ENCODE measurements around the gene CENPN. TPM values are rescaled to one million over a fixed set of nuclear protein-coding genes. Genes with fewer than 3 reads are reported as not detected.

CENPN gene
- total RNA-seq, 2 experiments from 2014 or later = 51.7 to 54.8 TPM

- Mint-ChIP-seq H3K4me1 (ENCODE audit: low read depth) (peaks cover 6% of the 10 kb centered on the region), H3K4me3 (no peak overlapping the region), H3K27me3 (no peaks in the 10 kb centered on the region), H3K27ac (no peak overlapping the region), H3K36me3 (ENCODE audit: low read depth) (no peaks in the 10 kb centered on the region), H3K9me3 (no peaks in the 10 kb centered on the region)
- ATAC-seq (no peak), DNase-seq (no peak)
- TF ChIP-seq CTCF (IDR thresholded peaks at IDR 0.05) = no peak
- intact Hi-C loops (cut with micrococcal nuclease) = no loop called here
- ChIA-PET CTCF (interaction anchor here (0.9 kb wide), 1 partner anchor 25 kb away, joined by 3 read pairs; the partner anchor contains the start of gene ATMIN), POLR2A (no interaction called here)
Observed at GRCh38 chr16:81060576-81061306, 53.7 kb downstream of the CENPN start.

- CTCF ChIA-PET = interaction anchor here (0.9 kb wide), 1 partner anchor 25 kb away, joined by 3 read pairs; the partner anchor contains the start of gene ATMIN
- ATAC-seq = no peak
- H3K27ac Mint-ChIP-seq = no peak overlapping the region
- intact Hi-C loops (cut with micrococcal nuclease) = no loop called here
- H3K36me3 Mint-ChIP-seq (ENCODE audit: low read depth) = no peaks in the 10 kb centered on the region
- DNase-seq = no peak
- H3K4me3 Mint-ChIP-seq = no peak overlapping the region
- no peaks in the 10 kb centered on the region for H3K9me3 Mint-ChIP-seq
- no peak for TF ChIP-seq CTCF (IDR thresholded peaks at IDR 0.05)
- H3K4me1 Mint-ChIP-seq (ENCODE audit: low read depth) = peaks cover 6% of the 10 kb centered on the region
- H3K27me3 Mint-ChIP-seq = no peaks in the 10 kb centered on the region
- POLR2A ChIA-PET = no interaction called here
Observed at GRCh38 chr16:81061307-81061640, 54.3 kb downstream of the CENPN start.

- no peak overlapping the region for H3K27ac Mint-ChIP-seq
Observed at GRCh38 chr16:81061871-81062608, 55.0 kb downstream of the CENPN start.

GRCh38 chr16:81066681-81067080, 59.7 kb downstream of the CENPN start:
- no peaks in the 10 kb centered on the region for H3K36me3 Mint-ChIP-seq (ENCODE audit: low read depth)
- no peak overlapping the region for H3K4me3 Mint-ChIP-seq
- ATAC-seq (no peak), DNase-seq (no peak)
- ChIA-PET POLR2A (no interaction called here), CTCF (interaction anchor here (1.2 to 2.3 kb wide), 2 partner anchors 31 to 39 kb away, joined by 3 to 9 read pairs; partner anchors contain the start of gene ATMIN)
- H3K27me3 Mint-ChIP-seq = no peaks in the 10 kb centered on the region
- intact Hi-C loops (cut with micrococcal nuclease) = no loop called here
- H3K9me3 Mint-ChIP-seq = no peaks in the 10 kb centered on the region
- H3K27ac Mint-ChIP-seq = no peak overlapping the region
- TF ChIP-seq CTCF (IDR thresholded peaks at IDR 0.05) = no peak
- H3K4me1 Mint-ChIP-seq (ENCODE audit: low read depth) = peaks cover 4% of the 10 kb centered on the region

More at GRCh38 chr16:81061871-81062608, 55.0 kb downstream of the CENPN start:
- H3K4me3 Mint-ChIP-seq = no peak overlapping the region
- no peak for TF ChIP-seq CTCF (IDR thresholded peaks at IDR 0.05)
- no peaks in the 10 kb centered on the region for H3K9me3 Mint-ChIP-seq
- no peaks in the 10 kb centered on the region for H3K36me3 Mint-ChIP-seq (ENCODE audit: low read depth)
- no peaks in the 10 kb centered on the region for H3K27me3 Mint-ChIP-seq
- peaks cover 10% of the 10 kb centered on the region for H3K4me1 Mint-ChIP-seq (ENCODE audit: low read depth)
- DNase-seq (no peak), ATAC-seq (no peak)
- CTCF ChIA-PET = no interaction called here
- POLR2A ChIA-PET = no interaction called here
- intact Hi-C loops (cut with micrococcal nuclease) = no loop called here

- CTCF ChIA-PET = interaction anchor here (1.2 to 2.3 kb wide), 2 partner anchors 31 to 39 kb away, joined by 3 to 9 read pairs; partner anchors contain the start of gene ATMIN
- Mint-ChIP-seq H3K4me3 (no peak overlapping the region), H3K27ac (no peak overlapping the region)
Observed at GRCh38 chr16:81067166-81067565, 60.2 kb downstream of the CENPN start.

More at GRCh38 chr16:81067166-81067565, 60.2 kb downstream of the CENPN start:
- peaks cover 4% of the 10 kb centered on the region for H3K4me1 Mint-ChIP-seq (ENCODE audit: low read depth)
- POLR2A ChIA-PET = no interaction called here
- intact Hi-C loops (cut with micrococcal nuclease) = no loop called here
- H3K9me3 Mint-ChIP-seq = no peaks in the 10 kb centered on the region
- ATAC-seq (no peak), DNase-seq (no peak)
- TF ChIP-seq CTCF (IDR thresholded peaks at IDR 0.05) = no peak
- no peaks in the 10 kb centered on the region for H3K36me3 Mint-ChIP-seq (ENCODE audit: low read depth)
- no peaks in the 10 kb centered on the region for H3K27me3 Mint-ChIP-seq

Data from activated CD8-positive, alpha-beta T cell treated with anti-CD3 and anti-CD28 coated beads for 36 hours (primary cell).